HG02943 (cell line): ENCODE data around the gene MPPE1.
"Not testable (repeated sequence)": the region's sequence is repeated elsewhere in the genome, so short reads cannot be mapped to it uniquely, and the experiment has no call there.

Source experiments
- ATAC-seq: cut with Tn5 transposase; IDR thresholded peaks from one replicate; pipeline ENCODE4 v1.9.1; 2021; ENCODE audit warnings: mild to moderate bottlenecking, low read depth, moderate library complexity; ENCODE audit not compliant: unreplicated experiment

Gene MPPE1

DNA sequence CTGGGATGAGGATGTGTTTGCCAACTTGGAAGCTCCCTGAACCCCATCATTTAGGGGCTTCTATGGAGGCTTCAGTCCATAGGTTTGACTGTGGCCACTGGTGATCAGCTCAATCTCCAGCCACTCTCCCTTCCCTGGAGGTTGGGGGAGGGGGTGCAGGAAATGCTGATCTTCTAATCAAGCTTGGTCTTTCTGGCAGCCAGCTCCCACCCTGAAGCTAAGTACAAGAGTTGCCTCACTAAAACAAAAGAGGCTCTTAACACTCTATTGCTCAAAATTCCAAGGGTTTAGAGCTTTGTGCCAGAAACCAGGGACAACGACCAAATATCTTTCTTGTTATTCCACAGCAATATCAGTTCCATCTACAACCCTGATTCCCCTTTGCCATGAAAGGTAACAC lies 19.4 kb upstream of the MPPE1 start:
- no peak for ATAC-seq

DNA sequence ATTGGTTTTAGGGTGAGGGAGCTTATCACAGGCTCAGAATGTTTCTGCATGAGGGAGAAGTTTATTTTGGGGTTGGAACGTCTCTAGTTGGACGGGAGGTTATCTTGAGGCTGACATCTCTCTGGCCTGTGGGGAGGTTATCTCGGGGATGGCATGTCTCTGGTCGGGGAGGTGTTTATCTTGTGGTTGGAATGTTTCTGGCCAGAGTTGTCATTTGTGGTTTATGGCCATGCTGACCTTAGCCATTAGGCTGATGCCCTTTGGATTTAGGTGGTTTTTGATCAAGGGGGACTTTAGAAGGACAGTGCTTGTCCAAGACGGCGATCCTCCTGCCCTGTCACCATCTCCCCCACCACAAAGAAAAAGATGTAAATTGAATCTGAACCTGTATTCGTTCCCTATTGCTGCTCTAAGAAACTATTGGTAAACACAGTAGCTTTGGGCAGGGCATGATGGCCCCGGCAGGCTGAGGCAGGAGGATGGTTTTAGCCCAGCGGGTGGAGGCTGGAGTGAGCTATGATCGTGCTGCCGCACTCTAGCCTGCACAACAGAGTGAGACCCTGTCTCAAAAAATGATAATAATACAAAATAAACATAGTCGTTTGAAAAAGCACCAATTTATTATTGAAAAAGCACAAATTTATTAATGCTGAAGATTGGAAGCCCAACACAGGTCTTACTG lies 17.8 kb upstream of the MPPE1 start:
- no peak for ATAC-seq

DNA sequence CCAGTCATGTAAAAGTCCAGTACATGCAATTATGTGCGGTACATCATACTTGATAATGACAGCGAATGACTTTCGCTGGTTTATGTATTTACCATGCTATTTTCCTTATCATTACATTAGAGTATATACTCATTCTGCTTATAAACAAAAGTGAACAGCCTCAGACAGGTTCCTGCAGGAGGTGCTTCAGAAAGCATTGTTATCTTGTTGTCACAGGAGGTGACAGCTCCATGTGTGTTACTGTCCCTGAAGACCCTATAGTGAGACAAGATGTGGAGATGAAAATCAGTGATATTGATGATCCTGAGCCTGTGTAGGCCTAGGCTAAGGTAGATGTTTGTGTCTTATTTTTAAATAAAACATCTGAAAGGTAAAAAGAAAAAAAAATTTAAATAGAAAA lies 15.3 kb upstream of the MPPE1 start:
- ATAC-seq = no peak

DNA sequence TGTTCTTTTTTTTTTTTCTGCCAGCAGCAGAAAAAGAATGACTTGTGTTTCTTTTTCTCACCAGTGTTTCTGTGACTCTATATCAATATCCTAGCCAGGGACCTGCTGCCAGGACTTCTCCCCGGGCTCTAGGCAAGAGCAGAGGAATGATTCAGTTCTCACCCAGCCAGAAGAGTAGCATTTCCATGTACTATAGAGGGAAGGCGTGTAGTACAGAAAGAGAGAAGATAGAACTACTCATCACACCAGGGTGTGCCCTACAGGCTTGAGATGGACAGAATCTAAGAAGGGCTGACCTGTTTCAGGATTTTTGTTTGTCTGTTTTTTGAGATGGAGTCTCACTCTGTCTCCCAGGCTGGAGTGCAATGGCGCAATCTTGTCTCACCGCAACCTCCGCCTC lies 11.4 kb upstream of the MPPE1 start:
- not testable (repeated sequence) for ATAC-seq

DNA sequence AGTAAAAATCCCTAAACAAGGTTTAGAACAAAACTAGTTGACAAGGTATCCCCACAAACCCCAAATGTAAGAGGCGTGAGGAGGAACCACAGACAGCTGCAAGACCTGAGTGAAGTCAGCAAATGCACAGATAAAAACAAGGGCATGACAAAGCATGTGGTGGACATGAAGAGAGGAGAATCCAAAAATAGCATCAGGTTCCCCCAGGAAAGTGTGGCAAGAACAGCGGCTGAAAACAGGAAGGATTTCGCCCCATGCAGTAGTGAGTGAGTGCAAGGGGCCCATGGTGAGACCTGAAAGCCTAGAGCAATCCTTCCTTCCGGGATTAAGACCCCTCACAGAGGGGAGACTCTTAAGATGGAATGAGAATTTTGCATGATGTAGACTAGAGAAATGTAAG lies 8.8 kb upstream of the MPPE1 start:
- not testable (repeated sequence) for ATAC-seq

DNA sequence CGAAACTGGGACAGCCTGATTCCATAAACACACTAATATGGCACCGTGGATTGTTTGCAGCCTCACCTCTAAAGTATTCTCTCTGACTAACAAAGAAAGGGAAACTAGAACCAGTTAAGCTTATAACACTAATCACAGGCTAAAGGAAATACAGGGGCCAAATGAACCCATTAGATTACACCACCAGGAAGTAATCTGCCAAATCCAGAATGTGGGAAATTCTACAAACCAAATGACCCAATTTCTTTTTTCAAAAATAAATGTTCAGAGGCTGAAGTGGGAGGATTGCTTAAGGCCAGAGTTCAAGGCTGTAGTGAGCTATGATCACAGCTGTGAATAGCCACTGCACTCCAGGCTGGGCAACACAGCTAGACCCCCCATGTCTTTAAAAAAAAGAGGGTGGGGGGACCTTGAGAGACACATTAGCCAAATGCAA lies 1.5 kb upstream of the MPPE1 start:
- no peak for ATAC-seq

DNA sequence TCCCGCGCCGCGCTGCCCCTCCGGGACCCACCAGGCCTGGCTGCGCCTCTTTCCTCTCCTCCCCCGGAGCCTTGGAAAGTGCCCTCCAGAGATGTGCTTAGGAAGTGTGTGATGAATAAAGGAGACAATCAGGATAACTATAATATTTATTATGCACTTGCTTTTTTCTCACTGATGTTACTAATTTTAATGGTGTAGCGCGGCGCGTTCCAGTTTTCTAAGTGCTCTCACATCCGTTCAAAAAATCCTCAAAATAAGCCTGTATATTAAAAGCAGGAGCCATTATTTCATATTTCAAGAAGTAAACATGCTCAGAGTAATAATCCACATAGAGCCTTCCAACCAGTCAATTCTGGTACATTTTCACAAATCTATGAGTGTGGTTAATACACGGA lies 941 bp upstream of the MPPE1 start:
- peak; percentile 2 for ATAC-seq

DNA sequence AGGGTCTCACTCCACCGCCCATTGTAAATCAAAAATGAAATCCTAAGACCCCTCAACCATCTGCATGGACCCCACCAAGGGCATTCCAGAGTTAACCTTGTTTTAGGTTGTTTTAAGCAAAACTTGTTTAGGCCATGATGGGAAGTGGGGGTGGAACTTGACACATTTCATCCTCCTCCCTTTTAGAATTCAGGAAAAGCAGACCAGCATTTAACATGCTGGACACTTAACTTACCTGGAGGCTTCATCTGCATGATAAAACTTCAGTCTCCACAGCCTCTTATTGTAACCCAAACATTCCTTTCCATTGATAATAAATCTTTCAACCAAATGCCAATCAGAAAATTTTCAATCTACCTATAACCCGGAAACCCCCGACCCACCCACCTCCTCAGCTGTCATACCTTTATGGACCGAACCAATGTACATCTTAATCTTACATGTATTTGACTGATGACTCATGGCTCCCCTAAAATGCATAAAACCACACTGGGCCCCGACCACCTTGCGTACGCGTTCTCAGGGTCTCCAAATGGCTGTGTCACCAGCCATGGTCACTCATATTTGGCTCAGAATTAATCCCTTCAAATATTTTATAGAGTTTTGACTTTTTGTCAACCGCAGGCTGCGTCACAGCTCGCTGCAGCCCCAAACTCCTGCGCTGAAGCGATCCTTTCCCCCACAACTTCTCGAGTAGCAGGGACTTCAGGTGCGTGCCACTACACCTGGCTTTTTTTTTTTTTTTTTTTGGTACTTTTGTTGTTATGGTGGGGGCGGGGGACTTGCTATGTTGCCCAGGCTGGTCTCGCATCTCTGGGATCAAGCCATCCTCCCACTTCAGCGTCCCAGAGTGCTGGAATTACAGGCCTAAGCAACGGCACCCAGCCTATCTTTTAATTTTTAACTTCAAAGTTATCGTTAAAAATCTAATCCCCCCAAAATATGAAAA lies 917 bp downstream of the MPPE1 start:
- ATAC-seq = no peak

DNA sequence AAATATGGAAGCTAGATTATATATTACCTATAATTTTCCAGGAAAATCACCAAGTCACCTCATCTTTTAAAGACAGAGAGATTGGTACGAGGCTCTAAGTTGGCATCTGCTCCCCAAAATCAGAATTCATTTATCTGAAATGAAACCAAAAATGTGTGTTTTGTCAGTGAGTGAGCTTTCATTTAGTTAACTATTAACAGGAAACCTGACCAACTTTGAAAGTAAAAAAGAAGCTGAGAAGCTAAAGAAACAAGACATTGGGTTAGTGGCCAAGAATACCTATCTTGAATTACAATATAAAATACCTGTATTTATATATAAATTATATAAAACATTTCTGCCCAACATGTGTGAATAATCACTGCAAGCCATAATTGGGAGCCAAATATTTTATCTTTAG lies 1.9 kb downstream of the MPPE1 start:
- no peak for ATAC-seq

DNA sequence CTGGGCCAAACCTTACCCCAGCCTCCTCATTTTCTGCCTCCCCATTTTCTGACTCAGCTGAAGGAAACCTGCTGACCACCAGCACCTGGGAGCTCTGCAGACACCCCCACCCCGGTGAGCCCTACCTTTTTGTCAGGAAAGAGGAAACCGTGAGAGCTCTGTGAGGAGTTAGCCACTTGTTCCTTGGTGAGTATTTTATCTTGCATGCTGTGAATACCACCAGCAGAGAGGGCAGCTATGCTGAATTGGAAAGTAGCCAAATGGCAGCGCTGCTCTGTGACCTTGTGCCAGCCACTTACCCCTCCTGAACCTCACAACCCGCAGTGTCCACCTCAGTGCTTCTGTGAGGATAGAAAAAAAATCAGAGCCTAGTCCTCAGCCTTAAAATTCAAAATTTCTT lies 2.5 kb downstream of the MPPE1 start:
- ATAC-seq = no peak

DNA sequence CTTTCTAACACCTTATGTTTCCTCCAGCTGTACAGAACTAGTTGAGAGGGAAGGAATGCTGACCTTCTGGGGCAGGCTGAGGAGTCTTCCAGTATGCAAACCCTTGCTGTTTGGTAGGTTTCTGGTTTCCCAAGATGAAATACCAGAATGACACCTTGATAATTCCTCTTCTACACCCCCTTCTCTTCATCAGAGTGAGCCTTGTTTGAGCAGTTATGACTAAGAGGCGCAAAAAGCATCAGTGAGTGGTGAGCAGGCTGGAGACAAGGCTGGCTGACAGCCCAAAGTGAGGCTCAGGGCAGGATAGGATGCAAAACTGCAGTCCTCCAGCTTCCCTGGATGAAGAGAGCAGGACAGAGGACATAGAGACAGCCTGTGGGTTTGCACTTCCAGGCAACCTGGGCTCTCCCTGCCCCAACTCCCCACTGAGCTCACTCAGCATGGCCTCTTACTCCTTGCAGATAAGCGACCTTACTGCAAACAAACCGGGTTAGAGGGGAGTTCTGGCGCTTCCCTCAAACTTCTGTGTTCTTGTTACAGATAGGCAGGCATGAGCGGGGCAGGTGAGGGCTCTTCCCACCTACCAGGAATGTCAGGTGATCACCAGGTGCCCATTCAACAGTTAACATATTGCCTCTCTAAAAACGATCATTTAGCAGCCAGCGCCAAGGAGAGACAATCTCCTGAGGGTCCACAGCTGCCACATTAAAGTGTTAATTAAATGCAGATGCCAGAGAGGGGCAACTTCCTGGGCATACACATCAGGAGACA lies 5.4 kb downstream of the MPPE1 start:
- no peak for ATAC-seq

DNA sequence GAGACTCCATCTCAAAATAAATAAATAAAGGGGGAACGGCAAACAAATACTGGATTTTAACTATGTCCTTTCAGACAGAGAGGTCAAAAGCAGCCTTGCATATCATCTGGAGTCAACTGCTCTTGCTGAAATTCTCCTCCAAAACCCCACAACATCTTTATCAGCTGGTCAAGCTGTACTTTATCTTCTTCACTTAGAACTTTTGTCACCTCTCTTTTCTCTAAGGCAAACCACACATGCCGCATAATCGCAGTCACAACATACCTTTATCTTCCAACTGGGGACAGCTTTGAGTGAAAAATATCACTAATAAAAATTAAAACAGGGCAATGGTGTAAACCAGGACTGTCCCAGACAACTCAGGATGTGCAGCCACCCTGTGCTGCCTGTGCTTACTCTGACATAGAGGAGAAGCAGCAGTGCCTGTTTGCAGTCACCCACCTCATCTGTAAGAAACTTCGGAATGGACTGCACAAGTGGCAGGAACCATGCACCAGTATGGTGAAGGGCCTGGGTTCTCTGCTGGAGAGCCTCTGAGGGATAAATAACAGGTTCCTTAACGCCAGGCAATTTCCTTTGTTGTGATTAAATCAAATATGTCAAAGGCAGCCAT lies 6.2 kb downstream of the MPPE1 start:
- no peak for ATAC-seq

DNA sequence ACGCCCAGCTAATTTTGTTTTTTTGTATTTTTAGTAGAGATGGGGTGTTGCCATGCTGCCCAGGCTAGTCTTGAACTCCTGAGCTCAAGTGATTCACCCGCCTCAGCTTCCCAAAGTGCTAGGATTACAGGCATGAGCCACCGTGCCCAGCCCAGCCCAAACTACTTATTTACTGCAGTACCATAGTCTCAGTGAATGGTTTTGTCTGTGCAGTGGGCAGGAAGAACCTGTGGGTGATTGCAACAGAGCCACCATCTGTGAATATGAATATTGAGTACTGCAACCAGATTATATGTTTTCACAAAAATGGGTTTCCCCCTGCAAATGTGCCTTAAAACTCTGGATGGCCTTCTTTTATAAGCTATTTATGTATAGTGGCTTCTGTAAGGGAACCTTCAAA lies 9.1 kb downstream of the MPPE1 start:
- no peak for ATAC-seq

DNA sequence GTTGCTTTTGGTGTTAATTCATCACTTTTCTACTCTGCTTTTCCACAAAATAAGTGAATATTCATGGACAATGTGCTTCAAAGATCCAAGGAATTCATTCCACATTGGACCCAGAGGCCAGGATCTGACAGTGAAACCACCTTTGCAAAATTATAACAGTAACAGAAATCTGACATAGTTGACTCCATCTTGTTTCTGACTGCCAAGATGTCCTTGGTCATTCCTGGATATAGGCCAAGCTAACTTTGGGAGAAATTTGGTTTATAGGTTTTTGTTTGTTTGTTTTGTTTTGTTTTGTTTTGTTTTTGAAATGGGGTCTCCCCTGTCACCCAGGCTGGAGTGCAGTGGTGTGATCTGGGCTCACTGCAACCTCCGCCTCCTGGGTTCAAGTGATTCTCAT lies 10.3 kb downstream of the MPPE1 start:
- ATAC-seq = no peak

DNA sequence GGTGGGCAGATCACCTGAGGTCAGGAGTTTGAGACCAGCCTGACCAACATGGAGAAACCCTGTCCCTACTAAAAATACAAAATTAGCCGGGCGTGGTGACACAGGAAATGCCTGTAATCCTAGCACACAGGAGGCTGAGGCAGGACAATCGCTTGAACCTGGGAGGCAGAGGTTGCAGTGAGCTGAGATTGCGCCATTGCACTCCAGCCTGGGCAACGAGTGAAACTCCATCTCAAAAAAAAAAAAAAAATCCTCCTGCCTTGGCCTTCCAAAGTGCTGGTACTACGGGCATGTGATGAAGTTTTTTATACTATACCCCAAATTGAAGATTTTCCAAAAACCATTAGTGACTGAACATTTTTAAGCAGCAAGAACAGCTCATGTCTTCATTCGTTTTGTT lies 15.7 kb downstream of the MPPE1 start:
- ATAC-seq = not testable (repeated sequence)

DNA sequence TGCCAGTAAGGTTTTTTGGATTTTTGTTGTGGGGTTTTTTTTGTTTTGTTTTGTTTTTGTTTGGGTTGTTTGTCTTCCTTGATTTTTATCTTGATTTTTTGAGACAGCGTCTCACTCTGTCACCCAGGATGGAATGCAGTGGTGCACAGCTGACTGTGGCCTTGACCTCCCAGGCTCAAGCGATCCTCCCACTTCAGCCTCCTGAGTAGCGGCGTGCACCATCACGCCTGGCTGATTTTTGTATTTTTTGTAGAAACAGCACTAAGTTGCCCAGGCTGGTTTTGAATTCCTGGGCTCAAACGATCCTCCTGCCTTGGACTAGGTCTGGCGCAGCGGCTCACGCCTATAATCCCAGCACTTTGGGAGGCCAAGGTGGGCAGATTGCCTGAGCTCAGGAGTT lies 16.4 kb downstream of the MPPE1 start:
- no peak for ATAC-seq

DNA sequence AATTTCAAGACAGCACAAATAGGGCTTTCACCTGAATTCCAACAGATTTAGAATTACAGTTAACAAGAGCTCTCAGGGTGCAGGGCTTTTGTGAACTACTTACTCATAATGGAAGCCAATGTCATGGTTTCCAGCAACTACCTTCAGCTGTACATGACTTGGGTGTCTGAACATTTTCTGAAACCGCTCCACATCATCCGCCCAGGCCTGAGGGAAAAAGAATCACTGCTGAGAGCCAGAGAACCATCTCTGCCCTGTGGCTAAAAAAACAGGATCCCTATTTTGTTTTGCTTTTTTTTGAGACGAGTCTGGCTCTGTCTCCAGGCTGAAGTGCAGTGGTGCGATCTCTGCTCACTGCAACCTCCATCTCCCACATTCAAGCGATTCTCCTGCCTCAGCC lies 18.8 kb downstream of the MPPE1 start:
- no peak for ATAC-seq

DNA sequence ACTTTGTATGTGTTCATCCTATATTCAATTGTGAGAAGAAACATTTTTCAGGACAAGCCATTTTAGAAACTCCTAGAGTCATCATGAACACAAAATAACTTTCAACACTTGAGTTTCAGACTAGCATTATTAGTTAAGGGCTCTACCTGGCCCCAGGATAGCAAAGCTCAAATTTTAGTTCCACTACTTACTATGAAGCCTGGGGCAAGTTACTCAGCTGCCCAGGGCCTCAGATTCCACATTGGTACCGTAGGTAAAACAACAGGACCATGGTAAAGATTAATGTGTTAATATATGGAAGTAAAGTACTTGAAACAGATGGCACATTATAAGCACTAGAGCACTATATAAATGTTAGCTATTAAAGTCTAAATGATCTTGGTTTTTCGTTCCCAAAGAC lies 19.4 kb downstream of the MPPE1 start:
- no peak for ATAC-seq

DNA sequence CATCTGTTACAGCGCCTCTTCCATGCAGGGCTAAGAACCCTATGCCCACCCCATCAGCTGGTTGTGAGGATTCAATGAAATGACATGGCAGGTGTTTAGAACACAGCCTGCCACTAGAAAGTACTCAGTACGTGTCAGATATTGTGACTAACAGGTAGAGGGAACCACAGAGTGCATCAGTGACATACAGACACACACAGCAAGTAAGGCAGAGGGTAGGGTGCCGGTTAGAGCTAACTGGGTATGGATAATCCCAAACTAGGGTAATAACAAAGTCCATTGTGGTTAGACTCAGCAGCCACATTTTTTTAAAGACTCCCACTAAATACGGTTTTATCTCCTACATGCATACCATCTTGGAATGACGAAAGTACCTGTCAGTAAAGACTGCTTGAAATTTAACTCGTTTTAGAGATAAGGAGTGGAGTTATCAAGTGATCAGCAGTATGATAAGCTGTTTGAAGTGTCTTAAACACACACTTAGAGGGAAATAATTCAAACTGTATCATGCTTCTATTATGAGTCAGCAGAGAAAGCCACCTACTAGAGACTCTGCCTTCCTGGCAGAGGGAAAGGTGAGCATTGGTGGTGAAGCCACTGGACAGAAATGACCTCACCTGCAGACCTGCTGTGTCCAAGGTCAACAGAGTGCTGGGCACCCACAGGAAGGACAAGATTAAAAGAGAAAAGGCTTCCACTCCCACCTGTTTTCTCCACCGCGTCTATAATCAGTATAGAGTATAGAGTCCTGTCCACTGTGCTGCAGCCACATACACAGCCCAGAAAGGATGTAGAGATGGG lies 20.6 kb downstream of the MPPE1 start:
- ATAC-seq = no peak

DNA sequence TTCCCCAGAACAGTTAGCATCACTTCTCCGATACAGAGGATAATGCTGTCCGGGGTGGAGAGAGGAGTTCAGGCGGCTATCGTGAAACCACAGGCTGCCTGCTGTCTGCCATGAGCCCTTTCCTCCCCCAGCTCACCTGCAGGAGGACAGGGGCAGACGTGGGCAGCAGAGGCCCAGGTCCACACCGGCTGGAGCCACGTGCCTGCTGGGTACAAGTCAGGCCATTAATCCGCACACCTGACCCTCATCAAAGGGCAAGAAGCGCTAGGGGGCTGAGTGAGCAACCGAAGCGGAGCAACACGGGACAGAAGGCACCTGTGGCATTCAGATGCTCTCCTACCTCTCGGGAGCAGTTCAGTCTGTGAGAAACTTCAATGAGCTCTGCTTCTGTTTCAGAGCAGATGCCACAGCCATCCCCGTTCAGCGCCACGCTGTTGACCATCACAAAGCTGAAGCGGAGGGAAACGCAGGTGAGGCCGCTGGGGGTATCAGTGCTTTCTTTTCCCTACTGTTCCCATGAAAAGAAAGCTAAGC lies 21.5 kb downstream of the MPPE1 start:
- ATAC-seq = no peak
